Heart left ventricle (tissue), 13 donors: ENCODE data around the gene MKKS.

Experiments
- POLR2A ChIP-seq, 2 donors: fragments of 450-650 bp; IDR thresholded peaks; one replicate each; pipeline ENCODE4 v1.6.1; 2017; ENCODE audit warnings: antibody characterized with exemption in 2 of 2, mild to moderate bottlenecking in 2 of 2, moderate library complexity in 2 of 2
- TF ChIP-seq, protein P1 (sequence below), 12 donors: fragments of 200-600 bp; sonication (generic) in 4 of 12; IDR thresholded peaks; one replicate each; pipeline versions ENCODE4 v1.5.0 to v1.8.0; 2018 to 2022; ENCODE audit warnings: antibody characterized with exemption in 12 of 12, mild to moderate bottlenecking in 5 of 12
- donor health status: ischemic (EF 13 %, LVEDD 7.1; RV severe dilation, severe dysfunction).
- donor health status: DM: no; HTN: yes; CAD: no.
- donor health status: DM: no; HTN: no; CAD: no.
- donor health status: ischemic (EF 25% LVEDD 6.9; RV normal size, moderate dysfunction).
- donor health status: ischemic (EF 25% LVEDD 5.7; RV mildly dilated, moderate dysfunction).
- donor health status: ischemic (EF 35%, LVEDD 5.7; RV mildly dilated, moderate dysfunction).
- donor health status: nonischemic (EF 11% LVEDD 7.7; RV severe dilation, severe dysfunction).
- donor health status: DM: yes; HTN: yes; CAD: no.
- donor health status: PGD.
- donor health status: ischemic (EF 29% LVEDD 5.4; RV normal size, mild dysfunction).
- donor health status: nonischemic (EF 23%, LVEDD 6.1; RV moderate dilation, normal function).

DNA sequence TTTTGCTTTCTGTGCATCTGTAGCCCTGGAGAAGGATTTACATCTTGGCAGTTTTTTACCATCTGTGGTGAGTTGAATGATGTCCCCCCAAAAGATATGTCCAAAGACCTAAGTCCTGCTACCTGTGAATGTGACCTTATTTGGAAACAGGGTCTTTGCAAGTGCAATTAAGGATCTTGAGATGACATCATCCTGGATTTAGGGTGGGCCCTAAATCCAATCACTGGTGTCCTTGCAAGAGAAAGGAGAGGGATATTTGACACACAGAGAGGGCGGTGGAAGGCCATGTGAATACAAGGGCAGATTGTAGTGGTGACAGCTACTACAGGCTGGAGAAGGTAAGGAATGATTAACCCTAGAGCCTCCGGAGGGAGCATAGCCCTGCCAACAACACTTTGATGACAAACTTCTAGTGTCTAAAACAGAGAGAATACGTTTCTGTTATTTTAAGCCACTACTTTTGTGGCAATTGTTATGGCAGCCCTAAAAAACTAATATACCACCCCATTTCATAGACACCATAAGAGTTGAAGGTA, 35.1 kb downstream of the MKKS start:
- TF ChIP-seq, protein P1, sequence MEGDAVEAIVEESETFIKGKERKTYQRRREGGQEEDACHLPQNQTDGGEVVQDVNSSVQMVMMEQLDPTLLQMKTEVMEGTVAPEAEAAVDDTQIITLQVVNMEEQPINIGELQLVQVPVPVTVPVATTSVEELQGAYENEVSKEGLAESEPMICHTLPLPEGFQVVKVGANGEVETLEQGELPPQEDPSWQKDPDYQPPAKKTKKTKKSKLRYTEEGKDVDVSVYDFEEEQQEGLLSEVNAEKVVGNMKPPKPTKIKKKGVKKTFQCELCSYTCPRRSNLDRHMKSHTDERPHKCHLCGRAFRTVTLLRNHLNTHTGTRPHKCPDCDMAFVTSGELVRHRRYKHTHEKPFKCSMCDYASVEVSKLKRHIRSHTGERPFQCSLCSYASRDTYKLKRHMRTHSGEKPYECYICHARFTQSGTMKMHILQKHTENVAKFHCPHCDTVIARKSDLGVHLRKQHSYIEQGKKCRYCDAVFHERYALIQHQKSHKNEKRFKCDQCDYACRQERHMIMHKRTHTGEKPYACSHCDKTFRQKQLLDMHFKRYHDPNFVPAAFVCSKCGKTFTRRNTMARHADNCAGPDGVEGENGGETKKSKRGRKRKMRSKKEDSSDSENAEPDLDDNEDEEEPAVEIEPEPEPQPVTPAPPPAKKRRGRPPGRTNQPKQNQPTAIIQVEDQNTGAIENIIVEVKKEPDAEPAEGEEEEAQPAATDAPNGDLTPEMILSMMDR (IDR thresholded peaks at IDR 0.05): no peak
- no peak for TF ChIP-seq POLR2A (IDR thresholded peaks at IDR 0.05)
